Measurements from ENCODE around the gene NPAS3. TPM values are rescaled to one million over a fixed set of nuclear protein-coding genes. Genes with fewer than 3 reads are reported as not detected.

Gene NPAS3
- total and polyA plus RNA-seq, 2 of the 13 experiments (the other 11 are each of a cell fraction or from before 2014, with no cell fraction given): not detected

GRCh38 chr14:33280646-33281045, 342.0 kb downstream of the NPAS3 start:
- ATAC-seq (no peak), DNase-seq (ENCODE audit: low spot score) (no peak), FAIRE-seq (no peak)
- TF ChIP-seq ZC3H13 (CRISPR knock-in tag; IDR thresholded peaks at IDR 0.05): no peak
- TF ChIP-seq CREB1 (IDR thresholded peaks at IDR 0.05): peak; percentile 29; the same call in 1 of the 2 replicates
- no peak for TF ChIP-seq CREB1 (CRISPR knock-in tag; IDR thresholded peaks at IDR 0.05)
- intact Hi-C loops (cut with micrococcal nuclease; ENCODE audit: unreplicated experiment): no loop called here
- no peak overlapping the region for H3K4me2 ChIP-seq (ENCODE audit: low read depth, low read length)
- peaks cover 14% of the 10 kb centered on the region; the same call in 1 of the 2 replicates for H3K9me3 ChIP-seq (ENCODE audit: low read length)
- no peak overlapping the region for H3K9ac ChIP-seq (ENCODE audit: insufficient read depth, low read depth, low read length)
- WGBS (ENCODE audit: low lambda C conversion rate): 8% methylated on average over 3 of the region's 3 CpGs
- H3K27me3 ChIP-seq (ENCODE audit: control insufficient read depth in 1 of 2, insufficient read depth in 2 of 2, low read length in 2 of 2): no peaks in the 10 kb centered on the region
- POLR2A ChIA-PET: no interaction called here
- no peaks in the 10 kb centered on the region for H3K79me2 ChIP-seq (ENCODE audit: insufficient read depth, low read length)
- no peaks in the 10 kb centered on the region for H3K36me3 ChIP-seq (replicated peaks in 1 of 2; ENCODE audit: control insufficient read depth in 1 of 2, insufficient read depth in 2 of 2, low read length in 2 of 2)
- no peak overlapping the region for H2AFZ ChIP-seq (ENCODE audit: low read length)
- BruUV-seq (replicated peaks): no TSS peak
- in situ Hi-C loops (cut with HindIII; ENCODE audit: extremely low pct_ligation_motif_present, low pct_unique_long_range_greater_than_20kb): no loop called here
- H4K20me1 ChIP-seq (ENCODE audit: insufficient read depth, low read length): no peaks in the 10 kb centered on the region
- H3K4me3 ChIP-seq (replicated peaks in 1 of 3; ENCODE audit: insufficient read depth in 1 of 3, low read depth in 2 of 3, low read length in 3 of 3): no peak overlapping the region
- no peak overlapping the region for H3K27ac ChIP-seq (ENCODE audit: extremely low read length, insufficient read depth, low read length)
- CTCF ChIA-PET (ENCODE audit: low intra/inter-chr PET ratio, low total read pairs): no interaction called here
- H3K4me1 ChIP-seq (ENCODE audit: insufficient read depth, low read length): no peaks in the 10 kb centered on the region

GRCh38 chr14:33282331-33283230, 343.9 kb downstream of the NPAS3 start:
- BruUV-seq (replicated peaks): no TSS peak
- Histone ChIP-seq H3K27me3 (ENCODE audit: control insufficient read depth in 1 of 2, insufficient read depth in 2 of 2, low read length in 2 of 2) (no peaks in the 10 kb centered on the region), H3K36me3 (replicated peaks in 1 of 2; ENCODE audit: control insufficient read depth in 1 of 2, insufficient read depth in 2 of 2, low read length in 2 of 2) (no peaks in the 10 kb centered on the region), H2AFZ (ENCODE audit: low read length) (no peak overlapping the region), H3K9me3 (ENCODE audit: low read length) (peaks cover 6% of the 10 kb centered on the region; the same call in 1 of the 2 replicates), H3K4me2 (ENCODE audit: low read depth, low read length) (no peak overlapping the region), H3K9ac (ENCODE audit: insufficient read depth, low read depth, low read length) (no peak overlapping the region), H4K20me1 (ENCODE audit: insufficient read depth, low read length) (no peaks in the 10 kb centered on the region), H3K4me1 (ENCODE audit: insufficient read depth, low read length) (no peaks in the 10 kb centered on the region), H3K27ac (ENCODE audit: extremely low read length, insufficient read depth, low read length) (no peak overlapping the region), H3K79me2 (ENCODE audit: insufficient read depth, low read length) (no peaks in the 10 kb centered on the region), H3K4me3 (replicated peaks in 1 of 3; ENCODE audit: insufficient read depth in 1 of 3, low read depth in 2 of 3, low read length in 3 of 3) (no peak overlapping the region)
- 27% methylated on average over 11 of the region's 11 CpGs for WGBS (ENCODE audit: low lambda C conversion rate)
- FAIRE-seq: no peak
- ATAC-seq: no peak
- DNase-seq (ENCODE audit: low spot score): no peak
- intact Hi-C loops (cut with micrococcal nuclease; ENCODE audit: unreplicated experiment): no loop called here
- in situ Hi-C loops (cut with HindIII; ENCODE audit: extremely low pct_ligation_motif_present, low pct_unique_long_range_greater_than_20kb): no loop called here
- CTCF ChIA-PET (ENCODE audit: low intra/inter-chr PET ratio, low total read pairs): no interaction called here
- POLR2A ChIA-PET: no interaction called here
- TF ChIP-seq FOSL1 (CRISPR knock-in tag; IDR thresholded peaks at IDR 0.05; ENCODE audit: borderline replicate concordance) (0 out of 2 replicates have a peak, but pooled peaks have one; percentile 16), AKNA (CRISPR knock-in tag; IDR thresholded peaks at IDR 0.05; ENCODE audit: borderline replicate concordance) (no peak), ZNF761 (CRISPR knock-in tag; conservative IDR thresholded peaks at IDR 0.05) (no peak), HOXA3 (CRISPR knock-in tag; IDR thresholded peaks at IDR 0.05) (no peak)
- TF ChIP-seq, protein P1, sequence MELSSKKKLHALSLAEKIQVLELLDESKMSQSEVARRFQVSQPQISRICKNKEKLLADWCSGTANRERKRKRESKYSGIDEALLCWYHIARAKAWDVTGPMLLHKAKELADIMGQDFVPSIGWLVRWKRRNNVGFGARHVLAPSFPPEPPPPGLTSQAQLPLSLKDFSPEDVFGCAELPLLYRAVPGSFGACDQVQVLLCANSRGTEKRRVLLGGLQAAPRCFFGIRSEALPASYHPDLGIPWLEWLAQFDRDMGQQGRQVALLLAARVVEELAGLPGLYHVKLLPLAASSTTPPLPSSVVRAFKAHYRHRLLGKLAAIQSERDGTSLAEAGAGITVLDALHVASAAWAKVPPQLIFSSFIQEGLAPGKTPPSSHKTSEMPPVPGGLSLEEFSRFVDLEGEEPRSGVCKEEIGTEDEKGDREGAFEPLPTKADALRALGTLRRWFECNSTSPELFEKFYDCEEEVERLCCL (CRISPR knock-in tag; IDR thresholded peaks at IDR 0.05; ENCODE audit: borderline replicate concordance): no peak

Measured in HepG2 (cell line).